Fibroblast of lung (primary cell): ENCODE measurements around the gene PTX4.

Source experiments
- CTCF ChIP-seq, 2 donors: IDR thresholded peaks in 1 of 2; conservative IDR thresholded peaks in 1 of 2; 1 replicate in 1 of 2; 2 replicates in 1 of 2; pipeline ENCODE4 v1.5.1; 2011 to 2012; ENCODE audit warnings: low read length in 2 of 2, control low read depth in 1 of 2, inconsistent platforms in 1 of 2, low read depth in 1 of 2, mild to moderate bottlenecking in 1 of 2
- EZH2 ChIP-seq: IDR thresholded peaks from 2 replicates; pipeline ENCODE4 v1.5.1; 2012; ENCODE audit warnings: low read length, control low read depth, mild to moderate bottlenecking; ENCODE audit errors: missing control alignments

GRCh38 chr16:1524366-1524765 lies 35.6 kb upstream of the PTX4 start:
- no peak for TF ChIP-seq CTCF (conservative IDR thresholded peaks at IDR 0.05 in 1 of 2, IDR thresholded peaks at IDR 0.05 in 1 of 2; ENCODE audit: low read depth in 1 of 2, low read length in 2 of 2)
- TF ChIP-seq EZH2: no peak
